SU-DHL-6 (cell line): ENCODE measurements around the gene DNASE1.

Experiments
- EZH2phosphoT487 ChIP-seq: fragments of 200-600 bp; sonication (generic), shearing (Covaris generic); conservative IDR thresholded peaks from 2 replicates; pipeline ENCODE4 v1.6.1; 2018; ENCODE audit warnings: mild to moderate bottlenecking, antibody characterized with exemption, low read length, moderate library complexity, mixed read lengths
- TF ChIP-seq, protein P1 (sequence below): fragments of 200-600 bp; sonication (generic); IDR thresholded peaks from one replicate; pipeline ENCODE4 v1.5.1; 2017; ENCODE audit warnings: antibody characterized with exemption, mild to moderate bottlenecking, low read length, moderate library complexity; ENCODE audit not compliant: insufficient read depth, poor library complexity, severe bottlenecking

GRCh38 chr16:3611146-3611975 lies 43.1 kb upstream of the DNASE1 start, which contains the start of gene SLX4:
- TF ChIP-seq, protein P1, sequence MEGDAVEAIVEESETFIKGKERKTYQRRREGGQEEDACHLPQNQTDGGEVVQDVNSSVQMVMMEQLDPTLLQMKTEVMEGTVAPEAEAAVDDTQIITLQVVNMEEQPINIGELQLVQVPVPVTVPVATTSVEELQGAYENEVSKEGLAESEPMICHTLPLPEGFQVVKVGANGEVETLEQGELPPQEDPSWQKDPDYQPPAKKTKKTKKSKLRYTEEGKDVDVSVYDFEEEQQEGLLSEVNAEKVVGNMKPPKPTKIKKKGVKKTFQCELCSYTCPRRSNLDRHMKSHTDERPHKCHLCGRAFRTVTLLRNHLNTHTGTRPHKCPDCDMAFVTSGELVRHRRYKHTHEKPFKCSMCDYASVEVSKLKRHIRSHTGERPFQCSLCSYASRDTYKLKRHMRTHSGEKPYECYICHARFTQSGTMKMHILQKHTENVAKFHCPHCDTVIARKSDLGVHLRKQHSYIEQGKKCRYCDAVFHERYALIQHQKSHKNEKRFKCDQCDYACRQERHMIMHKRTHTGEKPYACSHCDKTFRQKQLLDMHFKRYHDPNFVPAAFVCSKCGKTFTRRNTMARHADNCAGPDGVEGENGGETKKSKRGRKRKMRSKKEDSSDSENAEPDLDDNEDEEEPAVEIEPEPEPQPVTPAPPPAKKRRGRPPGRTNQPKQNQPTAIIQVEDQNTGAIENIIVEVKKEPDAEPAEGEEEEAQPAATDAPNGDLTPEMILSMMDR = no peak
- TF ChIP-seq EZH2phosphoT487 = no peak
